PC-9 (cell line): ENCODE measurements around the gene TAP2.

Source experiments
- EZH2 ChIP-seq: fragments of 200-600 bp; sonication (generic); IDR thresholded peaks from 2 replicates; pipeline ENCODE4 v1.8.0; 2017; ENCODE audit warnings: antibody characterized with exemption, low read depth
- TF ChIP-seq, protein P1 (sequence below): fragments of 200-600 bp; sonication (generic); conservative IDR thresholded peaks from 2 replicates; pipeline ENCODE4 v1.6.1; 2017; ENCODE audit warnings: mixed run types, antibody characterized with exemption, mild to moderate bottlenecking, moderate library complexity

DNA sequence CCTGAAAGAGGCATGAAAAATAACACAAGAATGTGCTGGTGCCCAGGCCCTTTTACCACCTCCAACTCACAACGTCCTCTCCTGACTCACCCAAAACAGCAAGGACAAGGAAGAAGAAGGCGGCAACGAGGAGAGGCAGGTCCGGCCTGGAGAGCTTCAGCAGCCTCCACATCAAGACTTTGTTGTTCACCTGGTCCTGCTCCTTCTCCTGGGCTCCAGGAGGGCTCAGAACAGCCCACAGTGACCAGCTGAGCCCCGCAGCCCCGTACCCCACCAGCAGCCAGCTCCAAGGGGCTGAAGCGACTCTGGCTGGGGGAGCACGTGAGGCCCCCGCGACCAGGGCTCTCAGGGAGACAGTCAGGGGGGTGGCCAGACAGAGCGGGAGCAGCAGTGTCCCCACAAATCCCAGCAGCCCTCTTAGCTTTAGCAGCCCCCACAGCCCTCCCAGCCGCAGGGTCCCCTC is 857 bp downstream of the TAP2 start:
- TF ChIP-seq, protein P1, sequence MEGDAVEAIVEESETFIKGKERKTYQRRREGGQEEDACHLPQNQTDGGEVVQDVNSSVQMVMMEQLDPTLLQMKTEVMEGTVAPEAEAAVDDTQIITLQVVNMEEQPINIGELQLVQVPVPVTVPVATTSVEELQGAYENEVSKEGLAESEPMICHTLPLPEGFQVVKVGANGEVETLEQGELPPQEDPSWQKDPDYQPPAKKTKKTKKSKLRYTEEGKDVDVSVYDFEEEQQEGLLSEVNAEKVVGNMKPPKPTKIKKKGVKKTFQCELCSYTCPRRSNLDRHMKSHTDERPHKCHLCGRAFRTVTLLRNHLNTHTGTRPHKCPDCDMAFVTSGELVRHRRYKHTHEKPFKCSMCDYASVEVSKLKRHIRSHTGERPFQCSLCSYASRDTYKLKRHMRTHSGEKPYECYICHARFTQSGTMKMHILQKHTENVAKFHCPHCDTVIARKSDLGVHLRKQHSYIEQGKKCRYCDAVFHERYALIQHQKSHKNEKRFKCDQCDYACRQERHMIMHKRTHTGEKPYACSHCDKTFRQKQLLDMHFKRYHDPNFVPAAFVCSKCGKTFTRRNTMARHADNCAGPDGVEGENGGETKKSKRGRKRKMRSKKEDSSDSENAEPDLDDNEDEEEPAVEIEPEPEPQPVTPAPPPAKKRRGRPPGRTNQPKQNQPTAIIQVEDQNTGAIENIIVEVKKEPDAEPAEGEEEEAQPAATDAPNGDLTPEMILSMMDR: no peak
- TF ChIP-seq EZH2: no peak
